ENCODE results near the gene PSMD1. TPM values are rescaled to one million over a fixed set of nuclear protein-coding genes. Genes with fewer than 3 reads are reported as not detected.

PSMD1 gene
- total and polyA plus RNA-seq, 2 of the 8 experiments (the other 6 are each of a cell fraction or from before 2014, with no cell fraction given): 179 to 272 TPM

GRCh38 chr2:231046916-231047273, 9.8 kb upstream of the PSMD1 start (continued):
- TF ChIP-seq CTCF (IDR thresholded peaks at IDR 0.05; ENCODE audit: control extremely low read depth in 1 of 3, insufficient read depth in 1 of 3, low read depth in 1 of 3, low read length in 3 of 3): no peak
- TF ChIP-seq CEBPB (IDR thresholded peaks at IDR 0.05; ENCODE audit: low read depth, low read length): no peak
- no peak for TF ChIP-seq SP2 (IDR thresholded peaks at IDR 0.05; ENCODE audit: low read length)
- TF ChIP-seq BRCA1 (IDR thresholded peaks at IDR 0.05; ENCODE audit: low read depth, low read length): no peak
- TF ChIP-seq NRF1 (IDR thresholded peaks at IDR 0.05; ENCODE audit: low read depth, low read length): no peak
